ENCODE data around the gene GSTM3.

DNA sequence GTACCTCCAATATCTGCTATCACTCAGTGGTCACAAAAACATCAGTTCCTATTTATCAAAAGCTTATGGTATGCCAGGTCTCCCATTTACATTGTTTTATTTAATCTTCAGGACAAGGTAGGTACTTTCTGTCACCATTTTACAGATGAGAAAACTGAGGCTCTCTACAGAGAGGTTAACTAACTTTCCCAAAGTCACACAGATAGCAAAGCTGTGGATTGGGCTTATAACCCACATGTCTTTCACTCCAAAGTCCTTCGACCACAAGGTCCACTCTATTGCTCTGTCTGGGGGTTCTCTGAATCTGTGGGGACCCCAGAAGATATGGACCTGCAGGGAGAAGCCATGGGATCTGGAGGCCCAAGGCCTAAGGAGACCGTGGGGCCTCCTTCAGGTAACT lies 49.5 kb upstream of the GSTM3 start:
- TF ChIP-seq, protein P1, sequence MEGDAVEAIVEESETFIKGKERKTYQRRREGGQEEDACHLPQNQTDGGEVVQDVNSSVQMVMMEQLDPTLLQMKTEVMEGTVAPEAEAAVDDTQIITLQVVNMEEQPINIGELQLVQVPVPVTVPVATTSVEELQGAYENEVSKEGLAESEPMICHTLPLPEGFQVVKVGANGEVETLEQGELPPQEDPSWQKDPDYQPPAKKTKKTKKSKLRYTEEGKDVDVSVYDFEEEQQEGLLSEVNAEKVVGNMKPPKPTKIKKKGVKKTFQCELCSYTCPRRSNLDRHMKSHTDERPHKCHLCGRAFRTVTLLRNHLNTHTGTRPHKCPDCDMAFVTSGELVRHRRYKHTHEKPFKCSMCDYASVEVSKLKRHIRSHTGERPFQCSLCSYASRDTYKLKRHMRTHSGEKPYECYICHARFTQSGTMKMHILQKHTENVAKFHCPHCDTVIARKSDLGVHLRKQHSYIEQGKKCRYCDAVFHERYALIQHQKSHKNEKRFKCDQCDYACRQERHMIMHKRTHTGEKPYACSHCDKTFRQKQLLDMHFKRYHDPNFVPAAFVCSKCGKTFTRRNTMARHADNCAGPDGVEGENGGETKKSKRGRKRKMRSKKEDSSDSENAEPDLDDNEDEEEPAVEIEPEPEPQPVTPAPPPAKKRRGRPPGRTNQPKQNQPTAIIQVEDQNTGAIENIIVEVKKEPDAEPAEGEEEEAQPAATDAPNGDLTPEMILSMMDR (IDR thresholded peaks at IDR 0.05; ENCODE audit: poor library complexity) = no peak
- TF ChIP-seq EZH2phosphoT487 (IDR thresholded peaks at IDR 0.05; ENCODE audit: low read depth, severe bottlenecking, unreplicated experiment) = no peak
- TF ChIP-seq EZH2 (IDR thresholded peaks at IDR 0.05; ENCODE audit: borderline replicate concordance) = no peak
